ENCODE results near the gene ANKRD33B. TPM values are rescaled to one million over a fixed set of nuclear protein-coding genes. Genes with fewer than 3 reads are reported as not detected.

The ANKRD33B gene
- total and polyA plus RNA-seq, 2 of the 8 experiments (the other 6 are each of a cell fraction or from before 2014, with no cell fraction given) = 6.9 to 20.6 TPM

DNA sequence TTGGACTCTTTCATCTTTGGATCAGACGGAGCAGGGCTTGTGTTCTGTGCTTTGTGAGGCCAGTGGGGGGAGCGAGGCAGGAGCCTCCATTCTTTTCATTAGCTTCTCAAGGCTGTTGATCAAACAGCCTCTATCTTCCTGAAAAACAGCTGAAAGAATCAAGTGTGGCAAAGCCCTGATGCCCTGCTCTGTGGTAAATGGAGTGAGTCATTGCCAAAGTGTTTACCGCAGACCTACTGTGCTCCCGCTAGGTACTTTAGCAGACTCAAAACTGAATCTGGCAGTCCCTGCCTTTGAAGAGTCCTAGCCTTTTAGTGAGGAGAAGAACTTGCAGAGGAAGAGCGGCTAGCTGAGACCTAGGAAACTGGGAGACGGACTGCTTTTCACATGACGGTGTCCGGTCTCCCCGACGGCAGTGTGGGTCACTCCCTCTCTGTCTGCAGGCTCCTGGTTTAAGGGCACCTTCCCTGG, 3.3 kb downstream of the ANKRD33B start:
- FAIRE-seq (no peak), DNase-seq (ENCODE audit: low read depth in 1 of 2, low spot score in 2 of 2) (no peak)
- CTCF ChIA-PET (ENCODE audit: partially characterized antibody) = interaction anchor here (0.6 to 3.7 kb wide), 14 partner anchors 9 to 123 kb away, joined by 3 to 17 read pairs (median 4); no protein-coding TSS in a partner anchor
- whole genome bisulfite sequencing, 2 experiments (ENCODE audit: extremely low coverage in 1 of 2, insufficient coverage in 1 of 2, insufficient read length in 1 of 2, insufficient replicate concordance in 2 of 2, low coverage in 1 of 2, low lambda C conversion rate in 2 of 2, missing lambda C conversion rate in 1 of 2) = 91% methylated on average over 10 of the region's 10 CpGs; no CpG with 5 or more reads in 1 of the 2 experiments
- no peak overlapping the region for H3K4me3 ChIP-seq (ENCODE audit: extremely low read depth in 1 of 4, insufficient read depth in 2 of 4, low read depth in 3 of 4, low read length in 4 of 4)
- H3K4me1 ChIP-seq (replicated peaks in 1 of 4; ENCODE audit: control insufficient read depth in 3 of 4, insufficient read depth in 4 of 4, low read length in 3 of 4) = peaks cover 8 to 13% (median 10%) of the 10 kb centered on the region in 4 experiments
- no peak overlapping the region for H2BK20ac ChIP-seq (ENCODE audit: low read length)
- H4K91ac ChIP-seq (replicated peaks; ENCODE audit: insufficient read length, low read length) = no peak overlapping the region
- no peak overlapping the region for H3K18ac ChIP-seq (ENCODE audit: extremely low read depth, low read length)
- no peak overlapping the region for H2BK120ac ChIP-seq (replicated peaks; ENCODE audit: low read depth, low read length)
- H3K4me2 ChIP-seq (ENCODE audit: insufficient read depth in 1 of 2, low read depth in 2 of 2, low read length in 2 of 2) = no peak overlapping the region
- H3K14ac ChIP-seq (ENCODE audit: insufficient read length) = no peak overlapping the region
- no peak overlapping the region for H3K9ac ChIP-seq (replicated peaks in 1 of 4; ENCODE audit: extremely low read depth in 1 of 4, low read depth in 3 of 4, low read length in 3 of 4)
- no peaks in the 10 kb centered on the region for H3K9me3 ChIP-seq (ENCODE audit: insufficient read depth in 2 of 2, low read depth in 1 of 2, low read length in 1 of 2)
- peaks cover 0 to 5% of the 10 kb centered on the region in 2 experiments; a peak in 1 of 4 replicates for H3K79me2 ChIP-seq (ENCODE audit: control insufficient read depth in 1 of 2, insufficient read depth in 2 of 2, low read length in 2 of 2)
- no peak overlapping the region for H4K8ac ChIP-seq (ENCODE audit: extremely low read depth, insufficient read depth, low read length)
- no peak overlapping the region for H3K23ac ChIP-seq (ENCODE audit: insufficient read length)
- H3K23me2 ChIP-seq (ENCODE audit: low read depth, low read length) = peaks cover 15% of the 10 kb centered on the region; the same call in 1 of the 2 replicates
- 0 out of 2 replicates have a peak, but pooled peaks have one; percentile 37 for TF ChIP-seq POLR2AphosphoS5 (IDR thresholded peaks at IDR 0.05; ENCODE audit: low read depth, low read length)
- TF ChIP-seq GABPA (IDR thresholded peaks at IDR 0.05; ENCODE audit: borderline replicate concordance, insufficient read depth, low read length) = no peak
- POLR2A ChIA-PET (ENCODE audit: partially characterized antibody) = interaction anchor here (1.9 to 2.1 kb wide), 2 partner anchors 16 to 60 kb away, joined by 7 to 10 read pairs; no protein-coding TSS in a partner anchor
- H3K56ac ChIP-seq (replicated peaks; ENCODE audit: insufficient read length, low read depth, low read length) = no peak overlapping the region
- H3K27me3 ChIP-seq (replicated peaks in 1 of 4; ENCODE audit: control insufficient read depth in 3 of 4, extremely low read depth in 1 of 4, insufficient read depth in 3 of 4, low read length in 3 of 4) = peaks cover 20 to 50% (median 48%) of the 10 kb centered on the region in 4 experiments
- no peak overlapping the region for H2AFZ ChIP-seq (ENCODE audit: low read length)
- H3K79me1 ChIP-seq (ENCODE audit: low read depth, low read length) = peaks cover 2% of the 10 kb centered on the region; the same call in 1 of the 2 replicates
- H2BK12ac ChIP-seq (ENCODE audit: low read depth, low read length) = no peak overlapping the region
- H2AK5ac ChIP-seq (ENCODE audit: low read depth, low read length) = no peak overlapping the region
- no peaks in the 10 kb centered on the region for H3K36me3 ChIP-seq (ENCODE audit: control insufficient read depth in 2 of 4, insufficient read depth in 4 of 4, low read length in 3 of 4)
- no peak overlapping the region for H3K27ac ChIP-seq (ENCODE audit: low read depth, low read length)
- no peak overlapping the region for H3K4ac ChIP-seq (replicated peaks; ENCODE audit: insufficient read length, low read depth, low read length)
- no peak overlapping the region for H4K5ac ChIP-seq (ENCODE audit: insufficient read length, low read depth, low read length)
- H2BK15ac ChIP-seq (ENCODE audit: low read length) = no peak overlapping the region
- H2BK5ac ChIP-seq (ENCODE audit: low read depth, low read length) = no peak overlapping the region
- H4K20me1 ChIP-seq (replicated peaks in 1 of 2; ENCODE audit: control insufficient read depth in 1 of 2, insufficient read depth in 2 of 2, low read length in 2 of 2) = peaks cover 4 to 23% of the 10 kb centered on the region in 2 experiments
